ENCODE data around the gene IQCK.

GRCh38 chr16:19864566-19864965 lies 146.5 kb downstream of the IQCK start:
- TF ChIP-seq CTCF (IDR thresholded peaks at IDR 0.05): no peak
- no peak for TF ChIP-seq POLR2A (IDR thresholded peaks at IDR 0.05)
